HL-60 (cell line): ENCODE measurements around the gene RALGPS2.

Experiments used
- DNase-seq, 2 experiments: peaks; one replicate each; pipeline ENCODE4 v3.0.0-alpha.2; 2010 to 2020; ENCODE audit warnings: low read depth in 1 of 2, low spot score in 1 of 2
- H3K27ac ChIP-seq: fragments of 250-450 bp; sonication (Bioruptor Pico); replicated peaks from 2 replicates; pipeline ENCODE4 v1.5.1; 2020; ENCODE audit warnings: mild to moderate bottlenecking, moderate library complexity
- H3K27me3 ChIP-seq: fragments of 250-450 bp; sonication (Bioruptor Pico); 2 replicates; pipeline ENCODE4 v1.5.1; 2021; ENCODE audit warnings: mild to moderate bottlenecking, moderate library complexity; ENCODE audit not compliant: insufficient read depth, poor library complexity, severe bottlenecking
- H3K4me3 ChIP-seq: replicated peaks from 2 replicates; pipeline ENCODE4 v1.5.1; 2011; ENCODE audit warnings: mild to moderate bottlenecking, control low read depth, low read length; ENCODE audit not compliant: insufficient read depth
- CTCF ChIP-seq: IDR thresholded peaks from one replicate; pipeline ENCODE4 v1.5.1; 2011; ENCODE audit warnings: low read length, control low read depth, inconsistent platforms; ENCODE audit not compliant: insufficient read depth
- GABPA ChIP-seq: IDR thresholded peaks from 2 replicates; pipeline ENCODE4 v1.6.1; 2012; ENCODE audit warnings: low read depth
- POLR2AphosphoS5 ChIP-seq: IDR thresholded peaks from 2 replicates; pipeline ENCODE4 v1.6.1; 2012; ENCODE audit warnings: low read depth
- SPI1 ChIP-seq: IDR thresholded peaks from 2 replicates; pipeline ENCODE4 v1.6.1; 2012; ENCODE audit warnings: low read depth, mild to moderate bottlenecking, borderline replicate concordance
- TF ChIP-seq, protein P1 (sequence below): IDR thresholded peaks from 2 replicates; pipeline ENCODE4 v1.6.1; 2012; ENCODE audit warnings: low read depth; ENCODE audit not compliant: insufficient replicate concordance

The RALGPS2 gene

DNA sequence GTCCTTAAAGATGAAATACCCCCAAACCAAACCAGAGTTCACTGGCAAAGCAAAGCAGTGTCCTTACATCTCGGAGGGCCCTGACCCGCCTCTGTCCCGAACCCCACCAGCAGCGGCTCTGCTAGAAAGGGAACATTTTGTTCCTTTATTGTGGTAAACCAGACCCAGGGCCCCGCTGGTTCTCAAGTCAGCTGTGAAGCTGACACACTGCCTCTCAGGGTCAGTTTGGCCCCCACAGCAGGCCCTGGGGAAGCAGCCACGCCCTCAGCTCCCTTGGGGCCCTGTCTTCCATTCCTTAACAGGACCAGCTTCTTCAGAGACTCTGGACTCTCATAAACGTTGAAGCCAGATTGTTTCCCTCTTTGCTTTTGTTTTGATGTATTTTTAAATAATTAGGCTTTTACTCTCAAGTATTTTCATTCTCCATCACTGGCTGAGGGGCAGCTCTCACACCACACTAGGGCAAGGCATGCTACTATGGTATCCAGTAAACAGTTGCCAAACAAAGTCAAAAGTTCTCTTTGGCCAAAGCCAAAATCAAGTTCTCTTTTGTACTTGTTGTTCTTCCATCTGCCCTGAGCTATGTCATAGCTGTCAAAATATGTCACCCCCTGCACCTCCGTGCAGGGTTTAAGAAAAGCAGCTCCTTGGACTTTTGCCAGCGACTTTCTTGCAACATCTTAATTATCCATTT is 207.0 kb downstream of the RALGPS2 start:
- Histone ChIP-seq H3K27me3 (no peaks in the 10 kb centered on the region), H3K4me3 (no peak overlapping the region), H3K27ac (peak overlapping the region; percentile 90)
- peak; percentile 42 to 72 for DNase-seq
- TF ChIP-seq POLR2AphosphoS5 (no peak; the same call in 1 of the 2 replicates), GABPA (no peak), CTCF (no peak), SPI1 (no peak)
- TF ChIP-seq, protein P1, sequence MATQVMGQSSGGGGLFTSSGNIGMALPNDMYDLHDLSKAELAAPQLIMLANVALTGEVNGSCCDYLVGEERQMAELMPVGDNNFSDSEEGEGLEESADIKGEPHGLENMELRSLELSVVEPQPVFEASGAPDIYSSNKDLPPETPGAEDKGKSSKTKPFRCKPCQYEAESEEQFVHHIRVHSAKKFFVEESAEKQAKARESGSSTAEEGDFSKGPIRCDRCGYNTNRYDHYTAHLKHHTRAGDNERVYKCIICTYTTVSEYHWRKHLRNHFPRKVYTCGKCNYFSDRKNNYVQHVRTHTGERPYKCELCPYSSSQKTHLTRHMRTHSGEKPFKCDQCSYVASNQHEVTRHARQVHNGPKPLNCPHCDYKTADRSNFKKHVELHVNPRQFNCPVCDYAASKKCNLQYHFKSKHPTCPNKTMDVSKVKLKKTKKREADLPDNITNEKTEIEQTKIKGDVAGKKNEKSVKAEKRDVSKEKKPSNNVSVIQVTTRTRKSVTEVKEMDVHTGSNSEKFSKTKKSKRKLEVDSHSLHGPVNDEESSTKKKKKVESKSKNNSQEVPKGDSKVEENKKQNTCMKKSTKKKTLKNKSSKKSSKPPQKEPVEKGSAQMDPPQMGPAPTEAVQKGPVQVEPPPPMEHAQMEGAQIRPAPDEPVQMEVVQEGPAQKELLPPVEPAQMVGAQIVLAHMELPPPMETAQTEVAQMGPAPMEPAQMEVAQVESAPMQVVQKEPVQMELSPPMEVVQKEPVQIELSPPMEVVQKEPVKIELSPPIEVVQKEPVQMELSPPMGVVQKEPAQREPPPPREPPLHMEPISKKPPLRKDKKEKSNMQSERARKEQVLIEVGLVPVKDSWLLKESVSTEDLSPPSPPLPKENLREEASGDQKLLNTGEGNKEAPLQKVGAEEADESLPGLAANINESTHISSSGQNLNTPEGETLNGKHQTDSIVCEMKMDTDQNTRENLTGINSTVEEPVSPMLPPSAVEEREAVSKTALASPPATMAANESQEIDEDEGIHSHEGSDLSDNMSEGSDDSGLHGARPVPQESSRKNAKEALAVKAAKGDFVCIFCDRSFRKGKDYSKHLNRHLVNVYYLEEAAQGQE, result no peak

DNA sequence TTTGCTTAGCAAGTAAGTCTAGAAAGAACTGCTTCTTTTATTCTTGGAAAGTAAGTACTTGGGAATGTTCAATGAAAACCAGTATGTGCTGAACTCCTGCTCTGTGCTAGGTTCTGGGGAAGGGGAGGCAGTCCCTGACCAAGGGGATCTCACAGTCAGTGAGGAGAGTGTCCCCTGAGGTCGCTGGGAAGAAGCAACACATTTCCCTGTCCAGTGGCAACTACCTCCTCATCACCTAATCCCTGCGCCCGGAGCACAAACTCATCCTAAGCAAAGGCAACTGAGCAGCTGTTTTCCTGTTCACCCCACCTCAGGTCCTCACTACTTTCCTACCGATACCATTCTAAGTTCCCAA is 207.5 kb downstream of the RALGPS2 start:
- Histone ChIP-seq H3K27ac (peak overlapping the region; percentile 90), H3K27me3 (no peaks in the 10 kb centered on the region), H3K4me3 (no peak overlapping the region)
- TF ChIP-seq, protein P1, result no peak
- TF ChIP-seq CTCF (no peak), SPI1 (no peak), POLR2AphosphoS5 (no peak), GABPA (no peak)
- no peak for DNase-seq

GRCh38 chr1:178933105-178933561 is 208.1 kb downstream of the RALGPS2 start:
- DNase-seq, result no peak
- peak overlapping the region; percentile 90 for H3K27ac ChIP-seq
- no peak for TF ChIP-seq SPI1
- TF ChIP-seq CTCF, result no peak
- no peak for TF ChIP-seq POLR2AphosphoS5
- TF ChIP-seq, protein P1, result no peak
- TF ChIP-seq GABPA, result no peak
- H3K27me3 ChIP-seq, result no peaks in the 10 kb centered on the region
- no peak overlapping the region for H3K4me3 ChIP-seq
